Endometrium (tissue), 2 donors: Measurements from ENCODE around the gene JUNB.
"Not testable (repeated sequence)": the region's sequence is repeated elsewhere in the genome, so short reads cannot be mapped to it uniquely, and the experiment has no call there.

Experiments used
- FAIRE-seq: peaks from 2 replicates; lab custom pipeline; 2012; peaks lifted over from hg19 to GRCh38; lab: Jason Lieb, UNC
- donor health status: control.
- donor health status: control.

JUNB gene

DNA sequence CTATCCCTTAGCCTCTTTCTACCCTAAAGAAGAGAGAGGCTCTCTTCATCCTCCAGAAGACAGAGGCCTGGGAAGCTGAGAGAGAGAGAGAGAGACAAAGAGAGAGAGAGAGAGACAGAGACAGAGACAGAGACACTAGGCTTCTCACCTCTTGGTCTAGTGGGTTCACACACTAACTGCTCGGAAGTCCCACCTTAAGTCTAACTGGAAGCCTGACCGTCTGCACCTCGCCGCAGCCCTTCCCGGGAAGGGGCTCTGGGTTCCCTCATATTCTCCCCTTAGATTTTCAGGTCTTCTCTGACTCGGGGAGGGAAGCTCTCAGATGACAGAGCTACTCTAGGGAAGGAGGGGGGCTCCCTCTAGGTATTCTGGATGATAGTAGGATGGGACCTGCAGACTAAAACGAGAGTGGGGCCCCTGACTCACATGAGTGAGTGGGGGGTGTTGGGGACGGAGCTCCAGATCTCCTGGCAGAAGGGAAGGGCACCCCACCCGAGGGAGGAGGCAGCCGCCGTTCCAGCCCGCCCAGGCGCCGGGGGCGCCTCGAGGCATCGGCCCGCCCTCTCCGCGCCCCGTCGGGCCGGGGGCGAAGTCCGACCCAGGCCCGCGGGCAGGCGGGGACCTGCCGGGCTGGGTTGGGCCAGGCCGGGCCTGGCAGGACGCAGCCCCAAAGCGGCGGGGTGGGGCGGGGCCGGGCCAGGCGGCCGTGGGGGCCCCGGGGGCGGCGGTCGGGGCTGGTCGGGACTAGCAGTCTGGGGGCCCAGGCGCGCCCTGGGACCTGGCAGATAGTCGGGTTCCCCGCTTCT lies 2.0 kb upstream of the JUNB start:
- FAIRE-seq, result no peak

DNA sequence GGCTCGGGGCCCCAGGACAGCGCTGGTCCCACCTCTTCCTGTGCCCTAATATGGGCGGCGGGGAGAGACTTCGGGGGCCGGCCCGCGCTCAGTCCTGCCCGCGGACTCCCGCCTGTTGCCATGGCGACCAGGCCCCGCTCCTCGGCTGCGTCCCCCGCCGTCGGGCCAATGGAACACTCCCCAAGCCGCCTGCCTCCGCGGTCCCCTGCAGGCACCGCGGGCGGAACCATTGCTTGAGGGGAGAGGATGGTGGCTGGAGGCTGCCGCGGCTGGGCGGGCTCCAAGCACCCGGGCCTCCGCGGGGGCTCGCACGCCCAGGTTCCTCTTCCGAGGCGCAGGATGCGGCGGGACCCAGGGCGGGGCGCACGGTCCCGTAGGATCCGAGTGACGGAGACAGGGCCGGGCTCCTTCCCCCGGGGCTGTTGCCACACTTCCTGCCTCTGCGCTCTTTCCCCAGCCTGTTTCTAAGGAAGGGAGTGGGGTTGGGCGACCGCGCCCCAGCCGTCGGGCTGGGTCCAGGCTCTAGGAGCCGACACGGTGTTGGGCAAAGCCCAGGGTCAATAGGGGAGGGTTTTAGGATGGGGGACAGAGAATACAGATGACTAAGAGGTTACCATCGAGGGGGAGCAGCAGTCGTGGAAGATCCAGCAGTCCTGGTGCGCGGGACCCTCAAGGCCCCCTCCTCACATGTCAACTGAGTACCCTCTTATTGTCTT lies 1.2 kb upstream of the JUNB start:
- no peak for FAIRE-seq

DNA sequence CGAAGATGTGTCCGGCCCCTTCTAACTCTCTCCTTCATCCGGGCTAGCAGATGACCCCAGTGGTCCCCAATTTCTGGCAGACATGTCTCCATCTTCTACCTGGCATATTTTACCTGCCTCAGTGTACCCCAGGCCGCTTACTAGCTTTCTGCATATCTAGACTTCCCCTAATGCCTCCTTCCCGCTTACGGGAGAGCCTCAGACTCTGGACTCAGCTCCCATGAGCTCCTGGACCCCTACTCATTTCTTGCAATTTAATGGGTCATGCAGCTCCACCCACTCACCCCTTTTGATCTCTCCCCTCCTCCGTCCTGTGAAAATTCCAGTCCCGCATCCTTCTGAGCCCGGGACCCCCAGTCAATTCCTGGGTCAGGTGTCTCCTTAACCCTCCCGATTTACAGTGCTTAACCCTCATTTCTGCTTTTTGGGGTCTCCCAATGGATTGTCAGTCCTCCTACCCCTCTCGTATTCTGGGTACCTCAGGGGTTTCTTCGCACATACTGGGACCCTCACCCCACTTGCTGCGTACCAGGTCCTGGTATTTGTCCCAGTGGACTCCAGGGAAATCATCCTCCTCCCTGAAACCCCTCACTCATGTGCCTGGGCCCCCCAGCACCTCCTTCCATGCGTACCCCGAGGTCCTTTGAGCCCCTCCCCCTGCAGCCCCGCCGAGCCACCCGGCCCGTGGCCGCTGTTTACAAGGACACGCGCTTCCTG lies 500 bp upstream of the JUNB start:
- no peak for FAIRE-seq

DNA sequence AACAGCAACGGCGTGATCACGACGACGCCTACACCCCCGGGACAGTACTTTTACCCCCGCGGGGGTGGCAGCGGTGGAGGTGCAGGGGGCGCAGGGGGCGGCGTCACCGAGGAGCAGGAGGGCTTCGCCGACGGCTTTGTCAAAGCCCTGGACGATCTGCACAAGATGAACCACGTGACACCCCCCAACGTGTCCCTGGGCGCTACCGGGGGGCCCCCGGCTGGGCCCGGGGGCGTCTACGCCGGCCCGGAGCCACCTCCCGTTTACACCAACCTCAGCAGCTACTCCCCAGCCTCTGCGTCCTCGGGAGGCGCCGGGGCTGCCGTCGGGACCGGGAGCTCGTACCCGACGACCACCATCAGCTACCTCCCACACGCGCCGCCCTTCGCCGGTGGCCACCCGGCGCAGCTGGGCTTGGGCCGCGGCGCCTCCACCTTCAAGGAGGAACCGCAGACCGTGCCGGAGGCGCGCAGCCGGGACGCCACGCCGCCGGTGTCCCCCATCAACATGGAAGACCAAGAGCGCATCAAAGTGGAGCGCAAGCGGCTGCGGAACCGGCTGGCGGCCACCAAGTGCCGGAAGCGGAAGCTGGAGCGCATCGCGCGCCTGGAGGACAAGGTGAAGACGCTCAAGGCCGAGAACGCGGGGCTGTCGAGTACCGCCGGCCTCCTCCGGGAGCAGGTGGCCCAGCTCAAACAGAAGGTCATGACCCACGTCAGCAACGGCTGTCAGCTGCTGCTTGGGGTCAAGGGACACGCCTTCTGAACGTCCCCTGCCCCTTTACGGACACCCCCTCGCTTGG lies 966 bp downstream of the JUNB start:
- FAIRE-seq, result no peak

DNA sequence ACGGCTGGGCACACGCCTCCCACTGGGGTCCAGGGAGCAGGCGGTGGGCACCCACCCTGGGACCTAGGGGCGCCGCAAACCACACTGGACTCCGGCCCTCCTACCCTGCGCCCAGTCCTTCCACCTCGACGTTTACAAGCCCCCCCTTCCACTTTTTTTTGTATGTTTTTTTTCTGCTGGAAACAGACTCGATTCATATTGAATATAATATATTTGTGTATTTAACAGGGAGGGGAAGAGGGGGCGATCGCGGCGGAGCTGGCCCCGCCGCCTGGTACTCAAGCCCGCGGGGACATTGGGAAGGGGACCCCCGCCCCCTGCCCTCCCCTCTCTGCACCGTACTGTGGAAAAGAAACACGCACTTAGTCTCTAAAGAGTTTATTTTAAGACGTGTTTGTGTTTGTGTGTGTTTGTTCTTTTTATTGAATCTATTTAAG lies 1.6 kb downstream of the JUNB start:
- FAIRE-seq, result no peak

DNA sequence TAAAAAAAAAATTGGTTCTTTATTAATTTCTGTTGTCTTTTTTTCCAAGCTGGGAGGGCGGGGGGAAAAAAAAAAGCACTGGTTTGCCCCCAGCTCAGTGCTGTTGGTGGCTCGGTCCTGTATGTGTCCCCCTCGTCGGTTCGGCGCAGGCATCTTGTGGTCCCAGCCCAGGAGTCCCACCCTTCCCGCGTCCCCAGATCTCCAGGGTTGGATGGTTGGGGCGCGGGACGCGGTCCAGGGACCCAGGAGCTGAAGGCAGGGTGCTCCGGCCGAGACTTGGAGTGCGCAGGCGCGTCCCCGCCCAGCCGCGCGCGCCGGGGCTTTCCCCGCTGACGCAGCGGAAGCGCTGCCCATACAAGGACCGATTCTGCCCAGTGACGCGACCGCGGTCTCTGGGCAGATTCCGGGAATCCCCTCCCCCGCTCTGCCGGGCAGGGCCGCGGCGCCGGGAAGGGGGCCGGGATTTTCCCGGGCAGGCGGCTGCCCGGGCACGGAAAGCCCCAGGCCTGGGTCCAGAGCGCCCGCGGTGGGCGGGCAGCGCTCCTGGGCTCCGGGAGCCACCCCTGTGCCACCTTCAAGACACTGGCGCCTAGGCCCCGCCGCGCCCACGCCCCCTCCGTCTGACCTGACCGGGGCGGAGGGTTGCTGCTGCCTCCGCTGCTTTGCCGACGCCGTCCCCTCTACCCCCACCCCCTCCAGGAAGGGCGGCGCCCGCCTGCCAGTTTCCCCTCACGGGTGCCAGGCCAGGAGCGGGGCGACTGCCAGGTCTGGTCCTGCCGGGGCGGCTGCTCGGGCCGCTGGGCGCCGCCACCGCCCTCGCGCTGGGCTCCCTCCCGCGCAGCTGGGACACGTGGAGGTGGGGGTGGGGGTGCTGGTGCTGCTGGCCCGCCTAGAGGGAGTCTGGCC lies 2.3 kb downstream of the JUNB start:
- FAIRE-seq, result no peak

DNA sequence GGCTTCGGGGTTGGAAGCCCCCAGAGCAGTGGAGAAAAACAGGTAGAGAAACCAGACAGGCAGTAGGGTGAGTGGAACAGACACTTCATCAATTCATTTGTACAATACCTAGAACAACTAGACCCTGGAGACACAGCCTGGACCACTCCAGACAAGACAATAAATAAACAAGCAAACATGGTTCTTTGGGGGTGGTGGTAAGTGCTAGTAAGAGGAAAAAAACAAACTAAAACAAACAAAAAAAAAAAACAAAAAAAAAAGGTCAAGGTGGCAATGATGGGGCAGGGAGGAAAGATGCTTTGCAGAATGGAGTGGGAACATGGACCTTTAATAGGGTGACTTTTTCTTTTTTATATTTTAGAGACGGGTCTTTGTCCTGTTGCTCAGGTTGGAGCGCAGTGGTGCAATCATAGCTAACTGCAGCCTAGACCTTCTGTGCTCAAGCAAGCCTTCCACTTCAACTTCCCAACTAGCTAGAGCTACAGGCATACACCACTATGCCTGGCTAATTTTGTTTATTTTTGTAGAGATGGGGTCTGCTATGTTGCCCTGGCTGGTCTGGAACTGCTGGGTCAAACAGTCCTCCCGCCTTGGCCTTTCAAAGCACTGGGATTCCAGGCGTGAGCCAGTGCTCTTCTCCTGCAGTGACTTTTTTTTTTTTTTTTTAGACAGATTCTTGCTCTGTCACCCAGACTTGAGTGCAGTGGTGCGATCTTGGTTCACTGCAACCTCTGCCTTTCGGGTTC lies 3.1 kb downstream of the JUNB start:
- FAIRE-seq, result no peak

DNA sequence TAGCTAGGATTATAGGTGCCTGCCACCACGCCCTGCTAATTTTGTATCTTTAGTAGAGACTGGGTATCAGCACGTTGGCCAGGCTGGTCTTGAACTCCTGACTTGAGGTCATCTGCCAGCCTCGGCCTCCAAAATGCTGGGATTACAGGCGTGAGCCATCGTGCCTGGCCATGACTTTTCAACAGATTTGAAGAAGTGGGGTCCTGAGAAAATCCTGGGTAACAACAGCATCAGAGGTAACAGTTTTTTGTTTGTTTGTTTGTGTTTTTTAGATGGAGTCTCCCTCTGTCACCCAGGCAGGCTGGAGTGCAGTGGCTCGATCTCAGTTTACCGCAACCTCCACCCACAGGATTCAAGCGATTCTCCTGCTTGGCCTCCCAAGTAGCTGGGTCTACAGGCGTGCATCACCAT lies 3.7 kb downstream of the JUNB start:
- no peak for FAIRE-seq

DNA sequence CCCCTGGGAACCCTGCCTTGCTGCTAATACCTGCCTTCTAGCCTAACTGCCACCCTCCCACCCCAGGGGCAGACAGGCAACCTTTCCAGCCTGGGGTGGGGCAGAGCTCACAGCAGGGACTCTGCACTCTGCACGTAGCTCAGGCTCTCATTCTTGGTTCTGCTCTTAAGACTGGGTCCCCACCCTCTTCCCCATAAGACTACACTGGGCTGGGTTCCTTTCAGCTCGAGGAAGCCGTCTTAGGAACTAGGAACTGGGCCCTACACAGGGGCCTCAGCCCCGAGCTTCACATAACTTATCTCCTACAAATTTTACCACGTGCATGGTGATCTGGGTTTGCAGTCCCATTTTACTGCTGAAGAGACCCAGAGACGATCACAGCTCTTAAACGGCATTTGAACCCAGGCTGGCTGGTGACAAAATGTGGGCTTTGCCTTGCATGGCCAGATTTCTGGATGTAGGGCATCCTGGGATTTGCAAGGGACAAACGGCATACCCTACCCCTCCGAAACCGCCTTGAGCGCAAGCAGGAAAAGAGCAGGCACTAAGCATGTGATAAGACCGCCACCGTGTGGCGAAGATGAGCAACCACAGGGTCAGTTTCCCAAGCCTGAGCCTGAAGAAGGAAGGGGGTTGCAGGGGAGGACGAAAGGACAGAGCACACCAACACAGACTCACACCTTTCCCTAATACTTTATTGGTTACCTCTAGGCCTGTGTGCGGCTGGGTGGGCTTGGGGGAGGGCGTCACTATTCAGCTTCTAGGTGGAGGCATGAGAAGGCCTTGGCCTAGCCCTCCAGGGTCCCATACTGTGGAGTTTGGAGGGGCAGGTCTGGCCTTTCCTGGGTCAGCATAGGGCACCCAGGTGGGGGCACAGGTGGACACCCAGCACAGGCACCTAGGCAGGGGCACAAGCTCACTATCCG lies 5.1 kb downstream of the JUNB start:
- FAIRE-seq, result no peak

DNA sequence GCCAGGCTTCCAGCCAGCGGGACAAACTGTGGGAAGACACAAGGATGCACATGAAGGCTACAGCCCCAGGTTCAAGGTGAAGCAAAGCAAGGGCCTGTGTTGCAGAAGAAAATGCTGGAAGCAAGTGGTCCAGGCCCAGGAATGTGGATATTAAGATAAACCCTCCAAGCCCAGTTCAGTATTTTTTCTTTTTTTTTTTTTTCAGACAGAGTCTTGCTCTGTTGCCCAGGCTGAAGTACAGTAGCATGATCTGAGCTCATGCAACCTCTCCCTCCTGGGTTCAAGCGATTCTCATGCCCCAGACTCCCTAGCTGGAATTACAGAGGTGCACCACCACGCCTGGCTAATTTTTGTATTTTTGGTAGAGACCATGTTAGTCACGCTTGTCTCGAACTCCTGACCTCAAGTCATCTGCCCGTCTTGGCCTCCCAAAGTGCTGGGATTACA lies 5.9 kb downstream of the JUNB start:
- FAIRE-seq, result no peak

DNA sequence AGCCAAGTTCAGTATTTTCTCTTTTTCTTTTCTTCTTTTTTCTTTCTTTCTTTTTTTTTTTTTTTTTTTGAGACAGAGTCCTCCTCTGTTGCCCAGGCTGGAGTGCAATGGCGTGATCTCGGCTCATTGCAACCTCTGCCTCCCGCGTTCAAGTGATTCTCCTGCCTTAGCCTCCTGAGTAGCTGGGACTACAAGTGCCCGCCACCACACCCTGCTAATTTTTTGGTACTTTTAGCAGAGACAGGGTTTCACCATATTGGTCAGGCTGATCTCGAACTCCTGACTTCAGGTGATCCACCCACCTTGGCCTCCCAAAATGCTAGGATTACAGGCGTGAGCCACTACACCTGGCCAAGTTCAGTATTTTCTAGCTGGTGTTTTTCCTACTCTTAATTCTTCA lies 6.3 kb downstream of the JUNB start:
- not testable (repeated sequence) for FAIRE-seq

DNA sequence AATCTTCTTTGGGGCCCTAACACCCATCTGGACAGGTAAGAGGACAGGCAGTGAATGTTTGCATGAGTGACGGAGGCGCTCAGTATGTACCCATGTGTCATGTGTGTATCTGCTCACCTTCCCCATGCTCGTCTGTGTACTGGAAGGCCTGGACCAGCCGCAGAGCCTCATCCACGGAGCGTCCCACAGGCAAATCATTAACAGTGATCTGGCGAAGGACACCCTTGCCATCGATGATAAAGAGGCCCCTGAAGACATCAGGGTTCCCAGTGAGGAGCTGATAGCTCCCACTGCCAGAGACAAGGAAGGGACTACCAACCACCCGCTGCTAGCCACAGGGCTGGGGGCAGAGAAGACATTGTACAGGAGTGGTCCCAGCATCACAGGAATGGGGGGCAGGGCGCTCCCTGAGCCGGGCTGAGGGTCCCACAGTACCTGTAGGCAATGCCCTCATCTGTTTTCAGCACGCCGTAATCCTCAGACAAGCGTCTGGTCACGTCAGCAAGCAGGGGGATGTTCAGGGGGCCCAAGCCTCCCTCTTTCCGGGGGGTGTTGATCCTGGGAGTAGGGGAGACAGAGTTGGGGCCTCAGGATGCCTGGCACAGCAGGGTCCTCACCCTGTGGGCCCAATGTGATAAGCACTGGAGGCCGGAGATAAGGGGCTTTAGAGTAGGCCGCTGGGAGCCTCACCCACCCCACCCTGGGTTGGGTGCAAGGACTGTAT lies 8.6 kb downstream of the JUNB start:
- FAIRE-seq, result no peak

DNA sequence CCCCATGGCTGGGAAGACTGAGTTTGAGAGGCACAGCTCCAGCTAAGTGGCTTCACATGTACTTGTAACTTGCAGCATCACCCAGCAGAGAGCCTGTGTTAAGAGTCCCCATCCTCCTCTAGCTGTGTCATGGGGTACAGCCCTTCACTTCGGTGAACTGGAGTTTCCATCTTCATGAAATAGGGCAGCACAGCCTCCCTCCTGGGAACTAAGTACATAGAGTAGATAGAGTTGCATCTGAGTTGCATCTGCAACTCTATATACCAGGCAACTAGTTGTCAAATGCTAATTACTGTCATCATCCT lies 9.1 kb downstream of the JUNB start:
- FAIRE-seq, result no peak

DNA sequence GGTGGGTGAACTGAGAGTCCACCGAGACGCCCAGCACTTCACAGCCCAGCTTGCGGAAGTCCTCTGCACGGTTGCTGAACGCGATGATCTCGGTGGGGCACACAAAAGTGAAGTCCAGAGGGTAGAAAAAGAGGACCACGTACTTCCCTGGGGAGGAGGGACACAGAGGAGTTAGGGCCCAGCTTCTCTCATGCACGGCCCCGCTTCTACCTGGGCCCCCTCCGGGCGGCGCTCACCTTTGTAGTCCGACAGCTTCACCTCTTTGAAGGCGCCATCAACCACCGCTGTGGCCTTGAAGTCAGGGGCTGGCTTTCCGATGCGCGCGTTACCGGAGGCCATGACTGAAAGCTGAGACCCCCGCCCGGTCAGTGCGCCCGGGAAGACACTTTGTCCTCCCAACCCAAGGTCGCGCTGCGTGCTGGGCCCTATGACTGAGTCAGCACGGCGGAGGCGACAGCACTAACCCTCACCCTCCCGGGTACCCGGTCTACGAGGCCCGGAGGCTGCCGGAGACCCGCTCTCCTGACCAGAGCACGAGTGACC lies 9.7 kb downstream of the JUNB start:
- FAIRE-seq, result no peak

DNA sequence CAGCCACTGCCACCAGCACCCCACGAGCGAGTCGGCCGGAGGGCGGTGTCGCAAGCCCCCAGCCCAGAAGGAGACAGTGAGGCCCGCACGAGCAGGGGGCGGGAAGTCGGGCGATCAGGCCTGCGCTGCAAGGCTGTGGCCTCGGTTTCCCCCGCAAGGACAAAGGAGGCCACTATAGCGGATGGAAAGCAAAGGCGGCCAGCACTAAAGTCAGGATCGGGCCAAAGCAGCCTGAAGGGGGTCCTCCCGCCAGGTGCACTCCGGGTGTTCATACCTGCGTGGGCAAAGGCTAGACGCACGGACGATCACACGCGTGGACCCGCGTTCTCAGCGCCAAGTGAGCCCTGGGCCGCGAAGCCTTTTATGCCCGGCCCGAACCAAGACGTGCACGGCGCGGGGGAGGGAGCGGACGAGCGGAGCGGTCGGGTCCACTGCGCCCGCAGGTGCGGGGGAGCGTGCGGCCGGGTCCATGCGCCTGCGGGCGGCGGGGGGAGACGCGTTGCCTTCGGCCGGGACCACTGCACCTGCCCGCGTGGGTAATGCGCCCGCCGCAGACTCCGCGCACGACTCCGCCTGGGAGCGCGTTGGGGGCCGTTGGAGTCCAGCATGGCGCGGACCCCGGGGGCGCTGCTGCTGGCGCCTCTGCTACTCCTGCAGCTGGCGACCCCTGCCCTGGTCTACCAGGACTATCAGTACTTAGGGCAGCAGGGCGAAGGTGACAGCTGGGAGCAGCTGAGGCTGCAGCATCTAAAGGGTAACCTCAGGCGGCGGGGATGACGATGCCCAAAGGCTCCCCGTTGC lies 10.4 kb downstream of the JUNB start, which contains the start of the genes PRDX2 and THSD8:
Gene PRDX2 (minus strand): TSS at position 335 of the 801 bp plus-strand sequence. CDS start 539 bp downstream, outside the sequence.
Gene THSD8 (plus strand): TSS at position 604 of the 801 bp plus-strand sequence. CDS start 3 bp downstream, at position 607.
- no peak for FAIRE-seq

DNA sequence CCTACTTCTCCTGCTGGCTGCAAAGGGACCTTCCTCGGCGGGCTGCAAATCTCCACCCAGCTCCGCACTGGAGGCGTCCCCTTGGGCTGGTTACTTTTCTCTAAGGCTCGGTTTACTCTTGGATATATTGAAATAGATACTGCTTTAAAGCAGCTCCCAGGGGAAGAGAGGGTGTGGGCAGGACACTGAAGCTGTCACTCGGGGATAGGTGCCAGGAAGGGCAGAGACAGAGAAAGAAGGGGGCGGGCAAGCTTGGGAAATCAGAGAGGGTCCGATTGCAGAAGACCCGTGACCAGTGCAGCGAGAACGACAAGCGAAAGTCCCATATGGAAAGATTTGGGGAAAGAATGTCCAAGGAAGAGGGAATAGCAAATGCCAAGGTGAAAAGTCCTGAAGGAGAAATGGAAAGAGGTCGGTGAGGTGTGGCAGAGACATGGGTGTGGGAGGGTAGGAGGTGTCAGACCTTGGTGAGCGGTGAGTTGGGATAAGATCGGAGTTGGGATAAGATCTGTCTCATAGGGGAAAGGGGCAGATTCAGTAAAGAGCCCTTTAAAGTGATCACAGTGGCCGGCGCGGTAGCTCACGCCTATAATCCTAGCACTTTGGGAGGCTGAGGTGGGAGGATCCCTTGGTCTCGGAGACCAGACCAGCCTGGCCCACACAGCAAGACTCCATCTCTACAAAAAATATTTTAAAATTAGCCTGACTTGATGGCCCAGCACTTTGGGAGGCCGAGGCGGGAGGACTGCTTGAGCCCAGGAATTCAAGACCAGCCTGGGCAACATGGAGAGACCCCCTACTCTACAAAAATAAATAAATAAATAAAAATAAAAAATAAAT lies 11.2 kb downstream of the JUNB start:
- FAIRE-seq, result no peak
